GM19023 (cell line): ENCODE results near the gene IER5L.
"Not testable (repeated sequence)": the region's sequence is repeated elsewhere in the genome, so short reads cannot be mapped to it uniquely, and the experiment has no call there.

Experiments
- ATAC-seq: cut with Tn5 transposase; IDR thresholded peaks from one replicate; pipeline ENCODE4 v1.9.1; 2021; ENCODE audit warnings: mild to moderate bottlenecking, moderate library complexity; ENCODE audit not compliant: unreplicated experiment

IER5L gene

GRCh38 chr9:129203556-129203909 lies 25.5 kb upstream of the IER5L start:
- ATAC-seq, result no peak

GRCh38 chr9:129202613-129203555 lies 24.8 kb upstream of the IER5L start:
- ATAC-seq, result peak; percentile 94

- no peak for ATAC-seq
Measured at GRCh38 chr9:129201866-129202265, 23.8 kb upstream of the IER5L start.

- no peak for ATAC-seq
Measured at GRCh38 chr9:129201289-129201688, 23.2 kb upstream of the IER5L start.

- ATAC-seq, result no peak
Measured at GRCh38 chr9:129200255-129200654, 22.2 kb upstream of the IER5L start.

DNA sequence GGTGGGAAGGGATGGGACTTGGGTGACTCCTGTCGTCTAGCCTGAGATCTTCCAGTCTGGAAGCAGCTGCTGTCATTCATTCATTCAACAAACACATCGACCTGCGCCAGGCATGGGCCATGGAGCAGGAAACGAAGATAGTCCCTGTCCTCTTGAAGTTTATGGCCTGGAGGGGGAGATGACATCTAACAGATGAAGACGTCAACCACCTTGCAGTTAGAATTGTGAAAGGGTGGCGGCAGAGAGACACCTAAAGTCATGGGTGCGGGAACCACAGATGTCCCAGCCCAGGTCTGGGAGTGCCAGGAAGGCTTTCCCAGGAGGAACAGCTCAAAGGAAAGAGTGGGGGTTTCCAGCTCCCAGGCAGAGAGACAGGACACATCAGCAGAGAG lies 21.0 kb upstream of the IER5L start:
- no peak for ATAC-seq

DNA sequence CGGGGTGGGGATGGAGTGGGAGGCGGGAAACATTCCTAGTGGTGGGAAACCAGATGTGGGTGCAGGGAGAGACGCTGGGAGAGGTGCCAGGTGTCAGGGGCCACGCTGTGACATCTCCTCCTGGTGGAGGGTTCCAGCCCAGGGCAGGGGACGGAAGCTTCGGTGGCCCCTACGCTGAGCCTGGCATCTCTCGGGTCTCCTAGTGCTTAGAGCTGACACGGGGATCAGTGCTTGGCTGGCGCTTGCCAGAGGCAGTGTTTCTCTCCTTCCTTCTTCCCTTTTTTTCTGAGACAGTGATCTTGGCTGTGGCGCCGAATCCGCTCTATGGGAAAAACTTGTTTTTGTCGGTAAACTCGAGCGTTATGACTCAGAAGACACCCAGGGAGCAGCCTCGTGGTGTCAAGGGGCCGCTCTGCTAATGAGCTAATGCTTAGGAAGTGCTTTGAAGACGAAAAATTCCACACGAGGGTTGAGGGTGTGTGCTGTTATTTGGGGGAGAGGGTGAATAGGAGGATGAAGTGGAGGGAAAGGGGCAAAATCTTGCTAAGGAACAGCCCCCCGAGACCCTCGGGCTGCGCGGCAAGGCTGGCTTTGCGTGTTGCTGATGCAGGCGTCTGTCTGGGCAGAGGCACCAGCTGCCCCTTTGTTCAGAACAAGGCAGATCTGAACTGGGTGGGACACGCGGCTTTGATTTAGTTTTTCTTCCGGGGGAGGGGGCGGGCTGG lies 20.4 kb upstream of the IER5L start:
- ATAC-seq, result no peak

DNA sequence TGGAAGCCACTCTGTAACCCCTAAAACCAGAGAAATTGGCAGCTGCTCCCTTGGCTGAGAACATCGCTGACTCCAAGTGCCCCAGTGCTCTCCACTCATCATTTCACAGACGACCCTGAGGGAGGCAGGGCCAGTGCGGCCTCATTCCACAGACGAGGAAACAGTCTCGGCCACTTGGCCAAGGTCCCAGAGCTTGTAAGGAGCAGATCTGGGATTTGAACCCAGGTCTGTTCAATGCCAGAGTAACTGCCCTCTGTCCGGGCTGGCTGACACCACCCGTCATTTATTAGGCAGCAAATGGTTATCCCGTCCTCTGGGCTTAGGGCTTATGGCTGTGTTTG lies 19.9 kb upstream of the IER5L start:
- ATAC-seq, result no peak

- ATAC-seq, result not testable (repeated sequence)
Measured at GRCh38 chr9:129197045-129197444, 19.0 kb upstream of the IER5L start.

GRCh38 chr9:129195606-129196005 lies 17.5 kb upstream of the IER5L start:
- no peak for ATAC-seq

- no peak for ATAC-seq
Measured at GRCh38 chr9:129194221-129194620, 16.2 kb upstream of the IER5L start.

DNA sequence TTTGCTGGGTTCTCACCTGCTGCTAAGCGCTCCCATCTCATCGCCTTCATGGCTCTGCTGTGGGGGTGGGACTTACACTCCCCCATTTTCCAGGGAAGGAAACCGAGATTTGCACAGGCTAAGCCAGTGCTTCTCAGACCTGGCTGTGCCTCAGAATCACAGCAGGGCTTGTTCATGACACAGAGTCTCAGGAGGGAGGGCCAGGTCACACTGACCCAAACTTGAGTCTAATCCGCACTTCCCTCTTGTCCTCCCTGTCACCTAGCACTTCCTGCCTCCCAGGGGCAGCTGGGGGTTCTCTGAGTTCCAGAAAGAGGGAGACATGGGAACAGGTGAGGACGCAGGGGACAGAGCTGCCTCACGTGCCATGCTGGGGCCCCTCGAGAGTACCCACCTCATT lies 15.6 kb upstream of the IER5L start:
- no peak for ATAC-seq

DNA sequence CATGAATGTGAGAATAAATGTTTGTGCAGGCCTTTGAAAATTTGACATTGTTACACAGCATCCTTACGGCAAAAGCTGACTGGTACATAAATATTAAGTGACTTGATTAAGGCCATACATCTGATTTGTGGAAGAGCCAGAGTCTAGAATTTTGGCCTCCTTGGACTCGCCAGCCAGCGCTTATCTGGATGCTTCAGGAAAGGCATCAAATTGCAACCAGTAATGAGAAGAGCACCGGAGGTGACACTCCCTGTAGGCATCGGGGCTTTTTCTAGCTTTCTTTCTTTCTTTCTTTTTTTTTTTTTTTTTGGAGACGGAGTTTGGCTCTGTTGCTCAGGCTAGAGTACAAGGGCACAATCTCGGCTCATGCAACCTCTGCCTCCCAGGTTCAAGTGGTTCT lies 13.2 kb upstream of the IER5L start:
- ATAC-seq, result no peak

DNA sequence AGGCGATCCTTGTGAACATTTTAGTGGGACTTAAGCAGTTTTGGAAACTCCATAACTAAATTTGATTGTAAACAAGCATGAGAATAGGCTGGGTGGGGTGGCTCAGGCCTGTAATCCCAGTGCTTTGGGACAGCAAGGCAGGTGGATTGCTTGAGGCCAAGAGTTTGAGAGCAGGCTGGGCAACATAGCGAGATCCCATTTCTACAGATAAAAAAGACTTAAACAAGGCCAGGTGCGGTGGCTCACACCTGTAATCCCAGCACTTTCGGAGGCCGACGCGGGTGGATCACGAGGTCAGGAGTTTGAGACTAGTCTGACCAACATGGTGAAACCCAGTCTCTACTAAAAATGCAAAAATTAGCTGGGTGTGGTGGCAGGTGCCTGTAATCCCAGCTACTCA lies 11.9 kb upstream of the IER5L start:
- not testable (repeated sequence) for ATAC-seq

GRCh38 chr9:129187042-129187441 lies 9.0 kb upstream of the IER5L start:
- no peak for ATAC-seq

GRCh38 chr9:129185991-129186390 lies 7.9 kb upstream of the IER5L start:
- ATAC-seq, result no peak

GRCh38 chr9:129185402-129185801 lies 7.3 kb upstream of the IER5L start:
- ATAC-seq, result no peak

- no peak for ATAC-seq
Measured at GRCh38 chr9:129184596-129185122, 6.6 kb upstream of the IER5L start.

DNA sequence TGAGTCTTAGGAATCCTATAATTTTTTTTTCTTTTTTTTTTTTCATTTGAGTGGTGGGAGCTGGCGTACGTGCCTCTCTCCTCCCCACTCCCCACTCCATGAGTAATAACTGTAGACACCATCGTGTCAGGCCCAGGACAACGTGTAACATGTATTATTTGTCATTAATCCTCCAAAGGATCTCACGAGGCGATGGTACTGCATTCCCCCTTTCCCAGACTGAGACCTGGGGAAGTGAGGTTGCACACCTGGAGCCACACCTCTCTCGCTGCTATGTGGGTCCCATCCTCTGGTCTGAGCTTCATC lies 6.1 kb upstream of the IER5L start:
- ATAC-seq, result no peak

- ATAC-seq, result no peak
Measured at GRCh38 chr9:129183495-129184218, 5.6 kb upstream of the IER5L start.

DNA sequence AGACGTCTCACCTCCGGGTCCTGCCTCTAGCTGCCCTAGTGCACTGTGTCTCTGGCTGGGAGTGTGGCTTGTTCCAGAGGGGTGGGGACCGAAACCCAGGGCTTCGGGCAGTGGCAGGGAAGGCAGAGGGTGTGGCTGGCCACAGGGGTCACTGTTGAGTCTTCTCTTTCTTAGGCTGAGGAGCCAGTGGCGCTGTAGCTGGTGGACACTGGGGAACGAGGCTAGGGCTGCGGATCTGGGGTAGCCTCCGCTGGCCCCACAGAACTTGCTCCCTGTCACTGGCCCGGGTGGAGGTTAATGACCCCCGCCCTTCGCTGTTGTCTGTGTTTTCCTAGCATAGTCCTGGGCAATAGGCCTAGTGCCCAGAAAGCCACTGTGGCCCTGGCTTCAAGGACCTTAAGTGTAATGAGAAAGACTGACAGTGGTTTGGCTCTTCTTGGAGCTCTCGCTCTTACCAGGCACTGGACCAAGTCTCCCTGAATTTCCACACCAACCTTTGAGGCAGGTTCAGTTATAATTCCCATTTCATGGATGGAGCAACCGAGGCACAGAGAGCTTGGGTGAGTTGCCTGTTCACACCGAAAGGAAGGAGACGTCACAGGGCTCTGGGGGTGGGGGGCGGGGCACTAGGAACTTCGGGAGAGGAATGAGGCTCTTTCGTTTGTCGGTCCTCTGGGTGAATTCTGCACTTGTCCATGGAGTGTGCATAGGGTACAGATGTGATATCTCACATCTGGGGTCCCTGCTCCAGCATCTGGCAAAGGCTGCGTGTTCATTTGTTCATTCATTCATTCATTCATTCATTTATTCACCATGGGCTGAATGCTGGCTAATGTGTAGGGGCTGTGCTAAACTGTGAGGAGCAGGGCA lies 4.8 kb upstream of the IER5L start:
- ATAC-seq, result no peak
